BE2C (cell line): Measurements from ENCODE around the gene FOXO1.
A peak's percentile ranks its signal among the peaks of the same experiment; 100 is the strongest.

Experiments used
- DNase-seq: peaks from one replicate; pipeline ENCODE4 v3.0.0-alpha.2; 2020
- H3K27me3 ChIP-seq: fragments of 250-450 bp; sonication (Bioruptor Pico); 2 replicates; pipeline ENCODE4 v1.5.1; 2020; ENCODE audit warnings: mild to moderate bottlenecking
- H3K36me3 ChIP-seq: fragments of 250-450 bp; sonication (Bioruptor Pico); 2 replicates; pipeline ENCODE4 v1.5.1; 2020; ENCODE audit warnings: mild to moderate bottlenecking
- H3K4me1 ChIP-seq: fragments of 250-450 bp; sonication (Bioruptor Pico); 2 replicates; pipeline ENCODE4 v1.5.1; 2020
- H3K4me3 ChIP-seq: 2 replicates; pipeline ENCODE4 v1.5.1; 2011; ENCODE audit warnings: low read depth, low read length
- H3K9me3 ChIP-seq: fragments of 250-450 bp; sonication (Bioruptor Pico); 2 replicates; pipeline ENCODE4 v1.5.1; 2020
- CTCF ChIP-seq: IDR thresholded peaks from 2 replicates; pipeline ENCODE4 v1.5.1; 2012; ENCODE audit warnings: mild to moderate bottlenecking, low read depth, low read length

Gene FOXO1

GRCh38 chr13:40596484-40596883, 70.0 kb downstream of the FOXO1 start:
- Histone ChIP-seq H3K9me3 (no peaks in the 10 kb centered on the region), H3K4me1 (no peaks in the 10 kb centered on the region), H3K4me3 (no peak overlapping the region), H3K27me3 (no peaks in the 10 kb centered on the region), H3K36me3 (no peaks in the 10 kb centered on the region)
- no peak for TF ChIP-seq CTCF
- DNase-seq, result no peak

- Histone ChIP-seq H3K4me1 (no peaks in the 10 kb centered on the region), H3K27me3 (no peaks in the 10 kb centered on the region), H3K36me3 (no peaks in the 10 kb centered on the region), H3K4me3 (no peak overlapping the region), H3K9me3 (no peaks in the 10 kb centered on the region)
- TF ChIP-seq CTCF, result no peak
- DNase-seq, result no peak
Measured at GRCh38 chr13:40595693-40596092, 70.7 kb downstream of the FOXO1 start.

- no peak for TF ChIP-seq CTCF
- H3K9me3 ChIP-seq, result no peaks in the 10 kb centered on the region
- peaks cover 11% of the 10 kb centered on the region for H3K4me1 ChIP-seq
- H3K27me3 ChIP-seq, result no peaks in the 10 kb centered on the region
- no peak overlapping the region for H3K4me3 ChIP-seq
- no peak for DNase-seq
- no peaks in the 10 kb centered on the region for H3K36me3 ChIP-seq
Measured at GRCh38 chr13:40592035-40592434, 74.4 kb downstream of the FOXO1 start.

- Histone ChIP-seq H3K27me3 (no peaks in the 10 kb centered on the region), H3K36me3 (no peaks in the 10 kb centered on the region), H3K4me1 (peaks cover 11% of the 10 kb centered on the region), H3K4me3 (no peak overlapping the region), H3K9me3 (no peaks in the 10 kb centered on the region)
- no peak for TF ChIP-seq CTCF
- no peak for DNase-seq
Measured at GRCh38 chr13:40591091-40591490, 75.3 kb downstream of the FOXO1 start.

GRCh38 chr13:40590112-40590862, 76.2 kb downstream of the FOXO1 start:
- DNase-seq, result no peak
- Histone ChIP-seq H3K27me3 (no peaks in the 10 kb centered on the region), H3K4me1 (peaks cover 11% of the 10 kb centered on the region), H3K36me3 (no peaks in the 10 kb centered on the region), H3K4me3 (no peak overlapping the region), H3K9me3 (no peaks in the 10 kb centered on the region)
- TF ChIP-seq CTCF, result no peak

- Histone ChIP-seq H3K4me1 (peaks cover 11% of the 10 kb centered on the region), H3K9me3 (no peaks in the 10 kb centered on the region), H3K4me3 (no peak overlapping the region), H3K36me3 (no peaks in the 10 kb centered on the region), H3K27me3 (no peaks in the 10 kb centered on the region)
- no peak for TF ChIP-seq CTCF
- DNase-seq, result peak; percentile 66
Measured at GRCh38 chr13:40589285-40590109, 76.9 kb downstream of the FOXO1 start.
